ENCODE measurements around the gene TMUB1.

Gene TMUB1

GRCh38 chr7:151120896-151121295 lies 37.6 kb upstream of the TMUB1 start:
- DNase-seq (ENCODE audit: low spot score), result no peak

GRCh38 chr7:151119902-151120301 lies 36.6 kb upstream of the TMUB1 start:
- DNase-seq (ENCODE audit: low spot score), result no peak

- DNase-seq (ENCODE audit: low spot score), result no peak
These were observed 35.7 kb upstream of the TMUB1 start for GRCh38 chr7:151119055-151119415.

- no peak for DNase-seq (ENCODE audit: low spot score)
These were observed 35.1 kb upstream of the TMUB1 start for GRCh38 chr7:151118108-151119054.

GRCh38 chr7:151117565-151117964 lies 34.3 kb upstream of the TMUB1 start:
- no peak for DNase-seq (ENCODE audit: low spot score)

GRCh38 chr7:151116603-151117440 lies 33.5 kb upstream of the TMUB1 start:
- no peak for DNase-seq (ENCODE audit: low spot score)

GRCh38 chr7:151115836-151116418 lies 32.6 kb upstream of the TMUB1 start:
- DNase-seq (ENCODE audit: low spot score), result no peak

- DNase-seq (ENCODE audit: low spot score), result peak; percentile 45
These were observed 32.0 kb upstream of the TMUB1 start for GRCh38 chr7:151115121-151115835.

GRCh38 chr7:151114151-151115090 lies 31.1 kb upstream of the TMUB1 start:
- no peak for DNase-seq (ENCODE audit: low spot score)

- no peak for DNase-seq (ENCODE audit: low spot score)
These were observed 30.3 kb upstream of the TMUB1 start for GRCh38 chr7:151113344-151114150.

GRCh38 chr7:151110941-151111645 lies 27.8 kb upstream of the TMUB1 start:
- DNase-seq (ENCODE audit: low spot score), result peak; percentile 85

- DNase-seq (ENCODE audit: low spot score), result no peak
These were observed 27.1 kb upstream of the TMUB1 start for GRCh38 chr7:151110236-151110940.

GRCh38 chr7:151109094-151110048 lies 26.1 kb upstream of the TMUB1 start:
- no peak for DNase-seq (ENCODE audit: low spot score)

- DNase-seq (ENCODE audit: low spot score), result no peak
These were observed 24.6 kb upstream of the TMUB1 start for GRCh38 chr7:151107882-151108281.

- DNase-seq (ENCODE audit: low spot score), result no peak
These were observed 21.3 kb upstream of the TMUB1 start for GRCh38 chr7:151104411-151105235.

- DNase-seq (ENCODE audit: low spot score), result no peak
These were observed 20.7 kb upstream of the TMUB1 start for GRCh38 chr7:151103973-151104372.

- no peak for DNase-seq (ENCODE audit: low spot score)
These were observed 19.7 kb upstream of the TMUB1 start for GRCh38 chr7:151102991-151103390.

All from germinal center (tissue), 1 donor.